GM12891 (cell line): ENCODE measurements around the gene MCTP1.

ENCODE experiments used
- DNase-seq: peaks from one replicate; pipeline ENCODE4 v3.0.0; 2011; ENCODE audit warnings: low spot score; ENCODE audit not compliant: insufficient read length
- FAIRE-seq: peaks from 2 replicates; lab custom pipeline; 2011; peaks lifted over from hg19 to GRCh38; lab: Jason Lieb, UNC
- PAX5 ChIP-seq: IDR thresholded peaks from 2 replicates; pipeline ENCODE4 v1.6.1; 2011; ENCODE audit warnings: low read length, moderate library complexity, mild to moderate bottlenecking; ENCODE audit not compliant: insufficient read depth, severe bottlenecking
- POLR2A ChIP-seq: IDR thresholded peaks from 2 replicates; pipeline ENCODE4 v1.6.1; 2011; ENCODE audit warnings: low read depth, low read length, control low read depth
- POLR2AphosphoS5 ChIP-seq: IDR thresholded peaks from 2 replicates; pipeline ENCODE4 v1.6.1; 2011; ENCODE audit warnings: low read depth, low read length, control low read depth
- POU2F2 ChIP-seq: IDR thresholded peaks from 2 replicates; pipeline ENCODE4 v1.6.1; 2011; ENCODE audit warnings: low read depth, mild to moderate bottlenecking, control low read depth, low read length, moderate library complexity
- SPI1 ChIP-seq: IDR thresholded peaks from 2 replicates; pipeline ENCODE4 v1.6.1; 2011; ENCODE audit warnings: low read depth, low read length, control low read depth
- TAF1 ChIP-seq: IDR thresholded peaks from 2 replicates; pipeline ENCODE4 v1.6.1; 2011; ENCODE audit warnings: low read depth, low read length, control low read depth

The MCTP1 gene

DNA sequence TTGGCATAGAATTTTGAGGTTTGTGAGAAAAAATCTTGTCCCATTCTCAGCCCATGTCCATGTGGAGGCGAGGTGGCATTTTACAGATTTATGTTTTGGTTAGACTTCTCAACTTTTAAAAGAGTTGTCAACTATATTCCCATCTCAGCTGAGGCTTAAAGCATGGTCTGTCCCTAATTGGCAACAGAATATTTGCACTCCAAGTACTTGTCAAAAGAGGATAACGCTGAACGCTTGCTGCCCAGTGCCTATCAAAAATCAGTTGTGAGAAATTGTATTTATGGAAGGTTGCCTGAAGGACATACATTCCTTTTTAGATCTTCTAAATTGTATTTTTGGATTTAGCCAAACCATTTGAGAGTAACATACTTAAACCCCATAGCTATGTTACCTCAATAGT is 464.4 kb downstream of the MCTP1 start:
- TF ChIP-seq POLR2AphosphoS5 (no peak), SPI1 (no peak), PAX5 (no peak), POLR2A (no peak)
- DNase-seq (no peak), FAIRE-seq (no peak)

DNA sequence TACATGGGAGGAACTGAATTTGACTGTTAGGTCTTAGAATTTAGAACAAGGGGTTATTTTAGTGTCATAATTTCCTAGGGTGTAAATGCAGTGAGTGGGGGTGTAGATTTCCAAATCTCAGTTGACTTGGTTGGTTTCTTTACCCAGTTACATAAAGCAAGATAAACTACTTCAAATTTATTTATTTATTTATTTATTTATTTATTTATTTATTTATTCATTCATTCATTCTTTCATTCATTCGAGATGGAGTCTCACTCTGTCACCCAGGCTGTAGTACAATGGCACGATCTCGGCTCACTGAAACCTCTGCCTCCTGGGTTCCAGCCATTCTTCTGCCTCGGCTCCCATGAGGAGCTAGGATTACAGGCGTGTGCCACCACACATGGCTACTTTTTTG is 466.0 kb downstream of the MCTP1 start:
- DNase-seq (no peak), FAIRE-seq (no peak)
- TF ChIP-seq POU2F2 (no peak), TAF1 (no peak), SPI1 (no peak), POLR2A (no peak), PAX5 (no peak), POLR2AphosphoS5 (no peak)

- TF ChIP-seq PAX5 (no peak), POU2F2 (no peak), TAF1 (no peak), POLR2A (no peak), SPI1 (no peak), POLR2AphosphoS5 (no peak)
- DNase-seq (no peak), FAIRE-seq (no peak)
Measured at GRCh38 chr5:94815313-94816039, 469.4 kb downstream of the MCTP1 start.

DNA sequence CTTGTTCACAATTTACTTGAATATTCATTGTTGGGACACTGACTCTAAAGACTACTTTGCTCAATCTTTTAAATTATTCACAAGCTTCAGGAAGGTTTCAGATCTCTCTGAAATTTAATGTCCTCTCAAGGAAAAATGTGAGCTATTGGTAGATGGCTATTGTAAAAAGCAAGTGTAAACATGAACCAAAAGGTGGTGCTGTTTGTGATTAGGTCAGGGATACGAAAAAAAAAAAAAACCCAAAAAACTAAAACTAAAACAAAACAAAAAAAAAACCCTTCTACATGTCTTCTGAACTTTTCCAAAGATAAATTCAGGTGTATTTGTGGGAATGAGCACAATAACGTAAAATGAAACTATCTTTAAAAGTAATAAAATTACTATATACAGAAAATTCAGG is 472.7 kb downstream of the MCTP1 start:
- DNase-seq (no peak), FAIRE-seq (no peak)
- no peak for TF ChIP-seq POLR2A
- no peak for TF ChIP-seq SPI1
- TF ChIP-seq POU2F2 = no peak
- TF ChIP-seq PAX5 = no peak
- TF ChIP-seq TAF1 = no peak
- no peak for TF ChIP-seq POLR2AphosphoS5

- TF ChIP-seq SPI1 (no peak), POLR2AphosphoS5 (no peak), TAF1 (no peak), POU2F2 (no peak), POLR2A (no peak), PAX5 (no peak)
- FAIRE-seq (no peak), DNase-seq (no peak)
Measured at GRCh38 chr5:94811331-94811730, 473.6 kb downstream of the MCTP1 start.

DNA sequence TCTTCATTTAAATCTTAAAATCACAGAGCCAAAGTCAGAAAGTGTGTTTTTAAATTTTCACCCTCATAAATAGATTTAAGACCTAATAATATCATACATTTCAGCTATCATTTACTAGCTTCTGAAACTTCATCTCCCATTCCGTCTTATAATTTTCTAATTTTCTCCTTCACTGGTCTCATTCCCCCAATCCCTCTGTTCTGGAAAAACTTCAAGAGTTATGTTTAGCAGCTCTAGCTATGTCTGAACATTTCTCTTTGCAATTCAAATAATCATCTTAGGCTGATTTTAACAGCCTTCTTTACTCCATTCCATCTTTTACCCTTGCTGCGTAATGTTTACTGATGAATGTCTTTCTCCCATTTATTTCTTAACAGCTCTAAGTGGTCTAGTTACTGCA is 474.0 kb downstream of the MCTP1 start:
- FAIRE-seq (no peak), DNase-seq (no peak)
- TF ChIP-seq POLR2A = no peak
- no peak for TF ChIP-seq POU2F2
- TF ChIP-seq PAX5 = no peak
- TF ChIP-seq TAF1 = no peak
- no peak for TF ChIP-seq SPI1
- no peak for TF ChIP-seq POLR2AphosphoS5

DNA sequence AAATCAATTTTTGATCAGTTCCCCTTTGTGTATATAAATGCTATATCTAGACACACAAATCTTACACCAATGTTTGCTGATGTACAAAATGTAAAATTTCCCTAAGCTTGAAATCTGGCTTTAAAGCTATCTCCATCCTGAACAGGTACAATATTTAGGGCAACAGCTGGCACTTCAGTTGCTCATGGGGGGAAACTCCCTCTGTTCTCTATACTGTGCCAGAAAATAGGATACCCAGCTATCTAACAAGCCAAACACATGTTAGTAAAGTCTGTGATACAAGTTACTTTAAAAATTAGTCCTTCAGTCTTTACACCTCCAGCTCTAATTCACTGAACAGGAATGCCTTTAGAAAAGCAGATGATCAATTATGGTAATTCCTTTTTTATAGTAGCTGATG is 474.6 kb downstream of the MCTP1 start:
- no peak for FAIRE-seq
- no peak for DNase-seq
- TF ChIP-seq POLR2A (no peak), SPI1 (no peak), POLR2AphosphoS5 (no peak), PAX5 (no peak), TAF1 (no peak), POU2F2 (no peak)

DNA sequence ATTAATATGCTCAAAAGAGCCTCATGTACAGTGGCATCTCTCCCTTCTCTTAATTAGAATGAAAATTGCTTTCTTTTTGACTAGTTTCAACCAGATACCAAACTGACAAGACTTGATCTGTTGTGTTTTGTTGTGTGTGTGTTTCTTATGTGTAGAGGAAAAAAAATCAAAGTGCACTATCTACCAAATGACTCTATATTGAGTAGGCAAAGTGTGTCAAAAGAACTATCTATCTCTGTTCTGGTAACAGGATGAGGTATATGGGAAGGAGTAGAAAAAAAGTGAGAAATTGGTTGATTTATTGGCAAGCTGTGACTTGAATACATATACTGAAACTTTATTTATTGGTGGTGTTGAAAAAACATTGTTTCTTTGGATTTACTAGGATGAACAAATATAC is 476.4 kb downstream of the MCTP1 start:
- FAIRE-seq = no peak
- TF ChIP-seq POLR2A (no peak), POLR2AphosphoS5 (no peak), POU2F2 (no peak), TAF1 (no peak)

GRCh38 chr5:94807985-94808384 is 476.9 kb downstream of the MCTP1 start:
- TF ChIP-seq TAF1 (no peak), POLR2AphosphoS5 (no peak), POU2F2 (no peak), PAX5 (no peak)
- DNase-seq (no peak), FAIRE-seq (no peak)

More for the DNA sequence above, 476.4 kb downstream of the MCTP1 start:
- no peak for DNase-seq

- DNase-seq = no peak
- no peak for FAIRE-seq
- TF ChIP-seq POLR2AphosphoS5 (no peak), SPI1 (no peak), POU2F2 (no peak), PAX5 (no peak), POLR2A (no peak), TAF1 (no peak)
Measured at GRCh38 chr5:94802450-94802849, 482.4 kb downstream of the MCTP1 start.

- no peak for FAIRE-seq
Measured at GRCh38 chr5:94796586-94796985, 488.3 kb downstream of the MCTP1 start.

More at GRCh38 chr5:94796586-94796985, 488.3 kb downstream of the MCTP1 start:
- TF ChIP-seq SPI1 (no peak), POLR2A (no peak), TAF1 (no peak), PAX5 (no peak), POLR2AphosphoS5 (no peak), POU2F2 (no peak)
- DNase-seq = no peak
